IPS DF 19.7 (cell line): ENCODE measurements around the gene PTPRZ1.

Experiments used
- DNase-seq: peaks from one replicate; pipeline ENCODE4 v3.0.0-alpha.2; 2013; ENCODE audit warnings: low read depth, low spot score

Gene PTPRZ1

GRCh38 chr7:121890833-121891232 lies 17.9 kb downstream of the PTPRZ1 start:
- DNase-seq, result no peak

- no peak for DNase-seq
Measured at GRCh38 chr7:121891731-121892130, 18.8 kb downstream of the PTPRZ1 start.

GRCh38 chr7:121901026-121901425 lies 28.1 kb downstream of the PTPRZ1 start:
- no peak for DNase-seq

GRCh38 chr7:121904120-121904519 lies 31.2 kb downstream of the PTPRZ1 start:
- no peak for DNase-seq

- no peak for DNase-seq
Measured at GRCh38 chr7:121908042-121908441, 35.1 kb downstream of the PTPRZ1 start.

GRCh38 chr7:121909716-121910345 lies 36.9 kb downstream of the PTPRZ1 start:
- DNase-seq, result no peak

- no peak for DNase-seq
Measured at GRCh38 chr7:121913947-121914675, 41.1 kb downstream of the PTPRZ1 start.

GRCh38 chr7:121914676-121915279 lies 41.8 kb downstream of the PTPRZ1 start:
- DNase-seq, result no peak

GRCh38 chr7:121916211-121916610 lies 43.2 kb downstream of the PTPRZ1 start:
- no peak for DNase-seq

GRCh38 chr7:121919986-121920385 lies 47.0 kb downstream of the PTPRZ1 start:
- no peak for DNase-seq

- no peak for DNase-seq
Measured at GRCh38 chr7:121924269-121925186, 51.6 kb downstream of the PTPRZ1 start.

- DNase-seq, result no peak
Measured at GRCh38 chr7:121931149-121931902, 58.4 kb downstream of the PTPRZ1 start.

GRCh38 chr7:121932768-121933167 lies 59.8 kb downstream of the PTPRZ1 start:
- no peak for DNase-seq

- no peak for DNase-seq
Measured at GRCh38 chr7:121936951-121937623, 64.1 kb downstream of the PTPRZ1 start.

GRCh38 chr7:121938429-121938996 lies 65.6 kb downstream of the PTPRZ1 start:
- DNase-seq, result peak; percentile 97

GRCh38 chr7:121940918-121941317 lies 68.0 kb downstream of the PTPRZ1 start:
- no peak for DNase-seq

- no peak for DNase-seq
Measured at GRCh38 chr7:121941830-121942229, 68.9 kb downstream of the PTPRZ1 start.

GRCh38 chr7:121945066-121945465 lies 72.1 kb downstream of the PTPRZ1 start:
- DNase-seq, result no peak

GRCh38 chr7:121945480-121946236 lies 72.7 kb downstream of the PTPRZ1 start:
- DNase-seq, result no peak
